OCI-M2 (cell line): Measurements from ENCODE around the gene PSMA8.
"Not testable (repeated sequence)": the region's sequence is repeated elsewhere in the genome, so short reads cannot be mapped to it uniquely, and the experiment has no call there.

Experiments
- DNase-seq: peaks from one replicate; lab custom pipeline; 2025; ENCODE audit not compliant: unreplicated experiment; lab: John Stamatoyannopoulos, UW

Gene PSMA8

GRCh38 chr18:26133652-26134051 lies at the start of gene PSMA8:
Gene PSMA8, plus strand, starts transcription at chr18:26133869. Its CDS starts 97 bp downstream, at chr18:26133966.
- DNase-seq: no peak

- DNase-seq: no peak
Measured at GRCh38 chr18:26085056-26085455, 48.6 kb upstream of the PSMA8 start.

GRCh38 chr18:26086959-26087358 lies 46.7 kb upstream of the PSMA8 start:
- no peak for DNase-seq

GRCh38 chr18:26088487-26088886 lies 45.2 kb upstream of the PSMA8 start:
- DNase-seq: no peak

- DNase-seq: no peak
Measured at GRCh38 chr18:26089293-26090129, 44.2 kb upstream of the PSMA8 start.

GRCh38 chr18:26090130-26091046 lies 43.3 kb upstream of the PSMA8 start, which contains the start of gene SS18:
Gene SS18, minus strand, starts transcription at chr18:26090613. Its CDS starts 44 bp downstream, at chr18:26090569.
- DNase-seq: peak; percentile 20

- no peak for DNase-seq
Measured at GRCh38 chr18:26091047-26091630, 42.5 kb upstream of the PSMA8 start.

- DNase-seq: no peak
Measured at GRCh38 chr18:26096852-26097251, 36.8 kb upstream of the PSMA8 start.

GRCh38 chr18:26097563-26097962 lies 36.1 kb upstream of the PSMA8 start:
- no peak for DNase-seq

GRCh38 chr18:26103579-26103978 lies 30.1 kb upstream of the PSMA8 start:
- DNase-seq: no peak

- DNase-seq: no peak
Measured at GRCh38 chr18:26104035-26104434, 29.6 kb upstream of the PSMA8 start.

- no peak for DNase-seq
Measured at GRCh38 chr18:26119246-26119645, 14.4 kb upstream of the PSMA8 start.

GRCh38 chr18:26121476-26121875 lies 12.2 kb upstream of the PSMA8 start:
- DNase-seq: no peak

GRCh38 chr18:26121994-26122393 lies 11.7 kb upstream of the PSMA8 start:
- not testable (repeated sequence) for DNase-seq

- DNase-seq: no peak
Measured at GRCh38 chr18:26127786-26128185, 5.9 kb upstream of the PSMA8 start.

- not testable (repeated sequence) for DNase-seq
Measured at GRCh38 chr18:26128192-26128591, 5.5 kb upstream of the PSMA8 start.

GRCh38 chr18:26134107-26134506 lies 438 bp downstream of the PSMA8 start:
- DNase-seq: peak; percentile 7

GRCh38 chr18:26135548-26135947 lies 1.9 kb downstream of the PSMA8 start:
- DNase-seq: no peak

GRCh38 chr18:26157326-26157725 lies 23.7 kb downstream of the PSMA8 start:
- DNase-seq: no peak

- no peak for DNase-seq
Measured at GRCh38 chr18:26159353-26159752, 25.7 kb downstream of the PSMA8 start.

- DNase-seq: no peak
Measured at GRCh38 chr18:26164571-26164970, 30.9 kb downstream of the PSMA8 start.
